ENCODE data around the gene PACS2. TPM values are rescaled to one million over a fixed set of nuclear protein-coding genes. Genes with fewer than 3 reads are reported as not detected.

PACS2 gene
- total RNA-seq, 1 experiment from 2014 or later, result 55.2 TPM

- H3K9me3 ChIP-seq (ENCODE audit: control insufficient read depth, insufficient read depth, low read depth, low read length), result no peaks in the 10 kb centered on the region
- intact Hi-C loops (cut with micrococcal nuclease; ENCODE audit: unreplicated experiment) (no loop called here), in situ Hi-C loops (cut with HindIII; ENCODE audit: low pct_unique_long_range_greater_than_20kb, low sequenced_read_pairs) (no loop called here)
- DNase-seq (ENCODE audit: low read depth, low spot score), result no peak
- H3K27me3 ChIP-seq (ENCODE audit: control insufficient read depth, insufficient read depth, low read length), result no peaks in the 10 kb centered on the region
- H3K36me3 ChIP-seq (ENCODE audit: control insufficient read depth, insufficient read depth, low read length), result no peaks in the 10 kb centered on the region; the same call in 1 of the 2 replicates
- H3K27ac ChIP-seq (ENCODE audit: low read length), result no peak overlapping the region
- H3K4me3 ChIP-seq (ENCODE audit: low read depth in 2 of 2, low read length in 2 of 2), result no peak overlapping the region
- H3K4me1 ChIP-seq (ENCODE audit: control insufficient read depth, insufficient read depth, low read length), result no peaks in the 10 kb centered on the region
- ATAC-seq, result no peak
- BruUV-seq (replicated peaks), result no TSS peak
- TF ChIP-seq TCF7L2 (IDR thresholded peaks at IDR 0.05; ENCODE audit: low read depth, low read length) (no peak), CTCF (IDR thresholded peaks at IDR 0.05) (no peak), SIN3A (IDR thresholded peaks at IDR 0.05; ENCODE audit: borderline replicate concordance, insufficient read depth, low read depth, low read length) (no peak), POLR2AphosphoS5 (IDR thresholded peaks at IDR 0.05; ENCODE audit: low read depth, low read length) (no peak), REST (IDR thresholded peaks at IDR 0.05; ENCODE audit: insufficient read depth in 1 of 2, low read depth in 2 of 2, low read length in 1 of 2) (no peak)
- ChIA-PET CTCF (no interaction called here), POLR2A (no interaction called here)
These were observed 10.6 kb upstream of the PACS2 start for GRCh38 chr14:105303949-105304348.

GRCh38 chr14:105304565-105304964 is 10.0 kb upstream of the PACS2 start:
- in situ Hi-C loops (cut with HindIII; ENCODE audit: low pct_unique_long_range_greater_than_20kb, low sequenced_read_pairs), result no loop called here
- H3K4me1 ChIP-seq (ENCODE audit: control insufficient read depth, insufficient read depth, low read length), result no peaks in the 10 kb centered on the region
- ATAC-seq, result no peak
- no peak for DNase-seq (ENCODE audit: low read depth, low spot score)
- H3K27ac ChIP-seq (ENCODE audit: low read length), result no peak overlapping the region
- no peaks in the 10 kb centered on the region for H3K9me3 ChIP-seq (ENCODE audit: control insufficient read depth, insufficient read depth, low read depth, low read length)
- H3K4me3 ChIP-seq (ENCODE audit: low read depth in 2 of 2, low read length in 2 of 2), result no peak overlapping the region
- no peaks in the 10 kb centered on the region for H3K27me3 ChIP-seq (ENCODE audit: control insufficient read depth, insufficient read depth, low read length)
- POLR2A ChIA-PET, result no interaction called here
- CTCF ChIA-PET, result no interaction called here
- TF ChIP-seq CTCF (IDR thresholded peaks at IDR 0.05) (no peak), POLR2AphosphoS5 (IDR thresholded peaks at IDR 0.05; ENCODE audit: low read depth, low read length) (no peak), SIN3A (IDR thresholded peaks at IDR 0.05; ENCODE audit: borderline replicate concordance, insufficient read depth, low read depth, low read length) (no peak)
- TSS peak; percentile 64 for BruUV-seq (replicated peaks)
- no peaks in the 10 kb centered on the region; the same call in 1 of the 2 replicates for H3K36me3 ChIP-seq (ENCODE audit: control insufficient read depth, insufficient read depth, low read length)
- intact Hi-C loops (cut with micrococcal nuclease; ENCODE audit: unreplicated experiment), result no loop called here
